ENCODE data around the gene RHBDD2. TPM values are rescaled to one million over a fixed set of nuclear protein-coding genes. Genes with fewer than 3 reads are reported as not detected.

The RHBDD2 gene
- total and polyA plus RNA-seq, 8 donors: 21.6 to 106 (median 27.9) TPM

GRCh38 chr7:75876126-75876881, 2.5 kb upstream of the RHBDD2 start:
- ATAC-seq (no peak), DNase-seq (no peak), FAIRE-seq (no peak)
- H3K27me3 ChIP-seq: no peaks in the 10 kb centered on the region
- H3K36me3 ChIP-seq: peaks cover 0 to 1% (median 0%) of the 10 kb centered on the region in 3 donors
- H3K9me3 ChIP-seq: no peaks in the 10 kb centered on the region
- 73 to 77% methylated on average over 11 of the region's 11 CpGs for WGBS, 2 donors
- TF ChIP-seq CTCF (IDR thresholded peaks at IDR 0.05): no peak
- H3K4me1 ChIP-seq: peaks cover 0 to 11% (median 6%) of the 10 kb centered on the region in 3 donors
- no peak overlapping the region for H3K27ac ChIP-seq
- intact Hi-C loops (cut with DNase I): no loop called here
- H3K4me3 ChIP-seq: no peak overlapping the region

- H3K4me3 ChIP-seq: peak overlapping the region in 3 of 4 donors; percentile 86 to 98 (median 87)
- no peak for ATAC-seq
- TF ChIP-seq CTCF (IDR thresholded peaks at IDR 0.05): no peak
- peaks cover 0 to 21% (median 5%) of the 10 kb centered on the region in 3 donors for H3K36me3 ChIP-seq
- H3K27me3 ChIP-seq: no peaks in the 10 kb centered on the region
- WGBS, 2 donors: 13 to 16% methylated on average over 10 of the region's 10 CpGs
- no peaks in the 10 kb centered on the region for H3K9me3 ChIP-seq
- peaks cover 0 to 11% (median 6%) of the 10 kb centered on the region in 3 donors for H3K4me1 ChIP-seq
- FAIRE-seq: no peak
- peak overlapping the region in 2 of 4 donors; percentile 71 to 80 for H3K27ac ChIP-seq
- intact Hi-C loops (cut with DNase I): no loop called here
- no peak for DNase-seq
Measured at GRCh38 chr7:75878312-75878768, 494 bp upstream of the RHBDD2 start.

- intact Hi-C loops (cut with DNase I): no loop called here
- H3K27me3 ChIP-seq: no peaks in the 10 kb centered on the region
- H3K4me1 ChIP-seq: peaks cover 0 to 11% (median 6%) of the 10 kb centered on the region in 3 donors
- peak in 1 of 4 donors; percentile 1 for ATAC-seq
- no peak for TF ChIP-seq CTCF (IDR thresholded peaks at IDR 0.05)
- no peak for FAIRE-seq
- no peak for DNase-seq
- H3K9me3 ChIP-seq: no peaks in the 10 kb centered on the region
- H3K27ac ChIP-seq: peak overlapping the region in 1 of 4 donors; percentile 73
- peak overlapping the region; percentile 86 to 98 (median 88) for H3K4me3 ChIP-seq
- H3K36me3 ChIP-seq: peaks cover 0 to 34% (median 12%) of the 10 kb centered on the region in 3 donors
- 3% methylated on average over 8 of the region's 8 CpGs for WGBS, 2 donors
Measured at GRCh38 chr7:75879771-75880184, 944 bp downstream of the RHBDD2 start.

GRCh38 chr7:75880242-75880641, 1.4 kb downstream of the RHBDD2 start:
- H3K4me3 ChIP-seq: peak overlapping the region in 1 of 4 donors; percentile 98
- WGBS, 2 donors: 81 to 85% methylated on average over 4 of the region's 4 CpGs
- no peaks in the 10 kb centered on the region for H3K27me3 ChIP-seq
- ATAC-seq (no peak), FAIRE-seq (no peak), DNase-seq (no peak)
- no peaks in the 10 kb centered on the region for H3K9me3 ChIP-seq
- H3K4me1 ChIP-seq: peaks cover 0 to 11% (median 6%) of the 10 kb centered on the region in 3 donors
- H3K27ac ChIP-seq: no peak overlapping the region
- intact Hi-C loops (cut with DNase I): no loop called here
- peaks cover 0 to 36% (median 14%) of the 10 kb centered on the region in 3 donors for H3K36me3 ChIP-seq
- no peak for TF ChIP-seq CTCF (IDR thresholded peaks at IDR 0.05)
